SIG-M5 treated with dmso at 0.1 percent for 504 hours (cell line): ENCODE data around the gene ADCY7.

Experiments
- DNase-seq: peaks from one replicate; lab custom pipeline; 2025; ENCODE audit not compliant: unreplicated experiment; lab: John Stamatoyannopoulos, UW

Gene ADCY7

GRCh38 chr16:50265716-50266336 is 525 bp upstream of the ADCY7 start:
- no peak for DNase-seq

- DNase-seq, result no peak
Observed at GRCh38 chr16:50267151-50267631, 840 bp downstream of the ADCY7 start.

GRCh38 chr16:50267651-50268050 is 1.3 kb downstream of the ADCY7 start:
- peak; percentile 34 for DNase-seq

- DNase-seq, result no peak
Observed at GRCh38 chr16:50268352-50268751, 2.0 kb downstream of the ADCY7 start.

- no peak for DNase-seq
Observed at GRCh38 chr16:50269061-50269705, 2.8 kb downstream of the ADCY7 start.

GRCh38 chr16:50269769-50270509 is 3.6 kb downstream of the ADCY7 start:
- DNase-seq, result no peak

GRCh38 chr16:50270510-50271147 is 4.3 kb downstream of the ADCY7 start:
- no peak for DNase-seq

GRCh38 chr16:50271148-50272041 is 5.0 kb downstream of the ADCY7 start:
- no peak for DNase-seq

GRCh38 chr16:50272111-50272571 is 5.8 kb downstream of the ADCY7 start:
- no peak for DNase-seq

GRCh38 chr16:50272687-50273381 is 6.5 kb downstream of the ADCY7 start:
- DNase-seq, result no peak

- no peak for DNase-seq
Observed at GRCh38 chr16:50273382-50273690, 7.0 kb downstream of the ADCY7 start.

- DNase-seq, result peak; percentile 88
Observed at GRCh38 chr16:50273888-50274325, 7.6 kb downstream of the ADCY7 start.

- DNase-seq, result peak; percentile 73
Observed at GRCh38 chr16:50274326-50275097, 8.2 kb downstream of the ADCY7 start.

GRCh38 chr16:50275098-50275415 is 8.7 kb downstream of the ADCY7 start:
- no peak for DNase-seq

GRCh38 chr16:50275428-50276325 is 9.3 kb downstream of the ADCY7 start:
- no peak for DNase-seq

GRCh38 chr16:50276326-50276640 is 9.9 kb downstream of the ADCY7 start:
- DNase-seq, result no peak

- DNase-seq, result peak; percentile 55
Observed at GRCh38 chr16:50276801-50277555, 10.6 kb downstream of the ADCY7 start.

- no peak for DNase-seq
Observed at GRCh38 chr16:50278251-50278650, 11.9 kb downstream of the ADCY7 start.
